GM23248 (cell line): ENCODE data around the gene CMTM8.

ENCODE experiments used
- EZH2 ChIP-seq: fragments of 200-600 bp; sonication (generic); IDR thresholded peaks from 2 replicates; pipeline ENCODE4 v1.6.1; 2018; ENCODE audit warnings: antibody characterized with exemption, mild to moderate bottlenecking; ENCODE audit not compliant: insufficient read depth, poor library complexity, severe bottlenecking
- EZH2phosphoT487 ChIP-seq: fragments of 200-600 bp; sonication (generic); IDR thresholded peaks from 2 replicates; pipeline ENCODE4 v1.6.1; 2018; ENCODE audit warnings: antibody characterized with exemption, moderate library complexity, mild to moderate bottlenecking, low read depth; ENCODE audit not compliant: insufficient read depth

GRCh38 chr3:32316976-32317375 lies 78.5 kb downstream of the CMTM8 start:
- TF ChIP-seq EZH2: no peak
- no peak for TF ChIP-seq EZH2phosphoT487
